HCT116 (cell line): ENCODE measurements around the gene HNRNPAB.

ENCODE experiments used
- POLR2AphosphoS5 ChIP-seq: IDR thresholded peaks from 2 replicates; pipeline ENCODE4 v1.6.1; 2011; ENCODE audit warnings: mild to moderate bottlenecking, low read depth, low read length, moderate library complexity
- RAD21 ChIP-seq: IDR thresholded peaks from 2 replicates; pipeline ENCODE4 v1.6.1; 2012; ENCODE audit warnings: low read depth, mild to moderate bottlenecking
- SIN3A ChIP-seq: IDR thresholded peaks from 2 replicates; pipeline ENCODE4 v1.6.1; 2012; ENCODE audit warnings: low read depth
- SRF ChIP-seq: IDR thresholded peaks from 2 replicates; pipeline ENCODE4 v1.6.1; 2012; ENCODE audit warnings: low read depth
- ZNF274 ChIP-seq: fragments of 200-500 bp; sonication (Bioruptor generic); IDR thresholded peaks from 2 replicates; pipeline ENCODE4 v1.6.1; 2014; ENCODE audit warnings: mild to moderate bottlenecking, low read depth, low read length, inconsistent platforms
- TF ChIP-seq, protein P1 (sequence below), 3 experiments: fragments of 200-600 bp in 1 of 3; sonication (generic) in 1 of 3; IDR thresholded peaks in 2 of 3; conservative IDR thresholded peaks in 1 of 3; 2 replicates each; pipeline ENCODE4 v1.5.1; 2012 to 2017; ENCODE audit warnings: low read depth in 2 of 3, low read length in 2 of 3, antibody characterized with exemption in 1 of 3, borderline replicate concordance in 1 of 3, control low read depth in 1 of 3, mild to moderate bottlenecking in 1 of 3, mixed read lengths in 1 of 3, mixed run types in 1 of 3, moderate library complexity in 1 of 3; ENCODE audit not compliant: insufficient read depth in 1 of 3
- TF ChIP-seq, protein P2 (sequence below): IDR thresholded peaks from 2 replicates; pipeline ENCODE4 v1.6.1; 2012

DNA sequence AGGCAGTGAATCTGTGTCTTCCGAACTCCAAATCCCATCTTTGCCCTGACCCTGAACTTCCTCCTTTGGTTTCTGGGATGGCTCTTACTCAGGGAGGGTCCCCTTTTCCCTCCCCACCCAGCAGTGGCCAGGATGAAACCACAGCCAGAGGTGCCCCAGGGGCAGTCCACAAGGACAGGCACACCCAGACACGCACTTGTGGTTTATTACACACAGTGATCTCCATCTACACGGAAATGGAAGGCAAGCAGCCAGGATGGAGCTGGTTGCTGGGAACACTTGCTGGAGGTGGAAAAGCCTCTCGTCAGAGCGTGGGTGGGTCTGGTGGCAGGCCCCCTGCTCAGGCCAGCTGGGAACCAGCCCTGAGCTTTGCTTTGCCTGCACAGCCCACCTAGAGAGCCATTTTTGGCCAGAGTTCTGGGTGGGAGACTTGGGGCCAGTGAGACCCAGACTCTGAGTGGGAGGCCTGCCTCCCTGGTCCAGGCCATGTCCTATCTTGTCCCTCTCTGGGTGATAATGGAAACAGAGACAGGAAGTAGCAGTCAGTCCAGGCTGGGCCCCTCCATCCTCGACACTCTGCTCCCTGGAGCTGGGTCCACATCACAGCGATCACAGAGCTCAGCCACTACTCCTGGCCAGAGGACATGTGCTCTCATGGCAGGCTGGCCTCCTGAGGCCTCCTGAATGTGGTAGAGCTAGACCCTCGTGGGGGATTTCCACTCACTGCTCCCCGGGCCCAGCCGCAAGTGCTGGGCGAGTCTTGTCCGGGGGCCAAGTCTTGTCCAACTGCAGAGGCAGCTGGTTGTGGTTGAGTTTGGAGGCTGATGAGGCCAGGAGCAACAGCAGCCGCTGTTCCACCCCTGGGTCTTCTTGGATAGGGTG lies 33.3 kb downstream of the HNRNPAB start:
- TF ChIP-seq SIN3A = no peak
- no peak for TF ChIP-seq ZNF274
- TF ChIP-seq, protein P1, sequence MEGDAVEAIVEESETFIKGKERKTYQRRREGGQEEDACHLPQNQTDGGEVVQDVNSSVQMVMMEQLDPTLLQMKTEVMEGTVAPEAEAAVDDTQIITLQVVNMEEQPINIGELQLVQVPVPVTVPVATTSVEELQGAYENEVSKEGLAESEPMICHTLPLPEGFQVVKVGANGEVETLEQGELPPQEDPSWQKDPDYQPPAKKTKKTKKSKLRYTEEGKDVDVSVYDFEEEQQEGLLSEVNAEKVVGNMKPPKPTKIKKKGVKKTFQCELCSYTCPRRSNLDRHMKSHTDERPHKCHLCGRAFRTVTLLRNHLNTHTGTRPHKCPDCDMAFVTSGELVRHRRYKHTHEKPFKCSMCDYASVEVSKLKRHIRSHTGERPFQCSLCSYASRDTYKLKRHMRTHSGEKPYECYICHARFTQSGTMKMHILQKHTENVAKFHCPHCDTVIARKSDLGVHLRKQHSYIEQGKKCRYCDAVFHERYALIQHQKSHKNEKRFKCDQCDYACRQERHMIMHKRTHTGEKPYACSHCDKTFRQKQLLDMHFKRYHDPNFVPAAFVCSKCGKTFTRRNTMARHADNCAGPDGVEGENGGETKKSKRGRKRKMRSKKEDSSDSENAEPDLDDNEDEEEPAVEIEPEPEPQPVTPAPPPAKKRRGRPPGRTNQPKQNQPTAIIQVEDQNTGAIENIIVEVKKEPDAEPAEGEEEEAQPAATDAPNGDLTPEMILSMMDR (IDR thresholded peaks at IDR 0.05 in 2 of 3, conservative IDR thresholded peaks at IDR 0.05 in 1 of 3; ENCODE audit: borderline replicate concordance in 1 of 3, insufficient read depth in 1 of 3, low read depth in 2 of 3, low read length in 2 of 3) = no peak
- no peak for TF ChIP-seq SRF
- TF ChIP-seq RAD21 = no peak
- no peak for TF ChIP-seq POLR2AphosphoS5
- TF ChIP-seq, protein P2, sequence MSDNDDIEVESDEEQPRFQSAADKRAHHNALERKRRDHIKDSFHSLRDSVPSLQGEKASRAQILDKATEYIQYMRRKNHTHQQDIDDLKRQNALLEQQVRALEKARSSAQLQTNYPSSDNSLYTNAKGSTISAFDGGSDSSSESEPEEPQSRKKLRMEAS = no peak
